ENCODE results near the gene PLVAP. TPM values are rescaled to one million over a fixed set of nuclear protein-coding genes. Genes with fewer than 3 reads are reported as not detected.
A peak's percentile ranks its signal among the peaks of the same experiment; 100 is the strongest.

PLVAP gene
- total and polyA plus RNA-seq, 8 donors, result 14.0 to 59.5 (median 20.3) TPM

DNA sequence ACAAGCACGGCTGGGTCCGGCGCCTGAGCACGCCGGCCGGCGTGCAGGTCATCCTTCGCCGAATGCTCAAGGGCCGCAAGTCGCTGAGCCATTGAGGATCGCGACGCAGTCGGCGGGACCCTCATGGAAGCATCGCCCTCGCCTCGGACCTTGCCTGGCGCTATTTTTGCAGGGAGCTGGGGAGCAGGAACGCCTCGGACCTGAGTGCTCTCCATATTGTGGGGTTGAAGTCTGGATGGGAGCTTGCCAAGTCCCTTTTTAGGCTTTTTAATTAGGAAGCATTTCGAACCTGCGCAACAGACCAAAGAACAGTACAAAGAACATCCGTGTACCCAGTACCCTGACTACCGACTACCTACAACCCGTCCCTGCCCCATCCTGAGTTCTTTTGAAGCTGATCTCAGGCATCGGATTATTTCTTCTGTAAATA is 70.8 kb downstream of the PLVAP start:
- Histone ChIP-seq H3K27ac (peak overlapping the region; percentile 91 to 92), H3K9me3 (no peaks in the 10 kb centered on the region), H3K4me1 (peaks cover 28 to 77% of the 10 kb centered on the region in 2 donors), H3K36me3 (no peaks in the 10 kb centered on the region), H3K27me3 (no peaks in the 10 kb centered on the region), H3K4me3 (peak overlapping the region; percentile 54 to 68)
- intact Hi-C loops (cut with DNase I), result no loop called here
- DNase-seq, result no peak
- TF ChIP-seq, protein P1, sequence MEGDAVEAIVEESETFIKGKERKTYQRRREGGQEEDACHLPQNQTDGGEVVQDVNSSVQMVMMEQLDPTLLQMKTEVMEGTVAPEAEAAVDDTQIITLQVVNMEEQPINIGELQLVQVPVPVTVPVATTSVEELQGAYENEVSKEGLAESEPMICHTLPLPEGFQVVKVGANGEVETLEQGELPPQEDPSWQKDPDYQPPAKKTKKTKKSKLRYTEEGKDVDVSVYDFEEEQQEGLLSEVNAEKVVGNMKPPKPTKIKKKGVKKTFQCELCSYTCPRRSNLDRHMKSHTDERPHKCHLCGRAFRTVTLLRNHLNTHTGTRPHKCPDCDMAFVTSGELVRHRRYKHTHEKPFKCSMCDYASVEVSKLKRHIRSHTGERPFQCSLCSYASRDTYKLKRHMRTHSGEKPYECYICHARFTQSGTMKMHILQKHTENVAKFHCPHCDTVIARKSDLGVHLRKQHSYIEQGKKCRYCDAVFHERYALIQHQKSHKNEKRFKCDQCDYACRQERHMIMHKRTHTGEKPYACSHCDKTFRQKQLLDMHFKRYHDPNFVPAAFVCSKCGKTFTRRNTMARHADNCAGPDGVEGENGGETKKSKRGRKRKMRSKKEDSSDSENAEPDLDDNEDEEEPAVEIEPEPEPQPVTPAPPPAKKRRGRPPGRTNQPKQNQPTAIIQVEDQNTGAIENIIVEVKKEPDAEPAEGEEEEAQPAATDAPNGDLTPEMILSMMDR (IDR thresholded peaks at IDR 0.05), result no peak
- ATAC-seq, result no peak

DNA sequence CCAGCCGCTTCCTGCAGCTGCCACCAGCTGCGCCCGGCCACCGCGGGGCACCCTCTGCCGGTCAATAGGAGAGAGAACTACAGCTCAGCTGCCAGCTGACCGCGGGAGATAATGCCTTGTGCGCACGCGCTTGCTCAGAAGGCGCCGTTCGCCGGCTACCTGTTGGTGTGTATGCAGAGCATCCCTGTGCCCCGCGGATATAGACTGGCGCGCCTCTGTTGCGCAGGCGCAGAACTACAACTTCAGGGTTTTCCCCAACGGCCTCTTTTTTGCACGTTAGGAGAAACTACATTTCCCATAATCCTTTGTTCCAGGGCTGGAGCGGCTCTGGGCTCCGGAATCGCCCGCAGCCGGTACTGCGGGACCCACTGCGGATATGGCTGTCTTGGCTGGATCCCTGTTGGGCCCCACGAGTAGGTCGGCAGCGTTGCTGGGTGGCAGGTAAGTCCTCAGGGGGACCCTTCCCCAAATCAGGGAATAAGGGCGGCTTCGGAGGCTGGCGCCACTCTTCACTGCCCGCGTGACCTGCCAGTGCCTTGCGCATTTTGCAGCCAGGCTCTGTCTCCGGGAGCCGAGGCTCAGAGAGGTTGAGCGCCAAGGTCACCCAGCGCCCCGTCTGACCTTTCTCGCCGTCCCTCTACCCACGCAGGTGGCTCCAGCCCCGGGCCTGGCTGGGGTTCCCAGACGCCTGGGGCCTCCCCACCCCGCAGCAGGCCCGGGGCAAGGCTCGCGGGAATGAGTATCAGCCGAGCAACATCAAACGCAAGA is 71.4 kb downstream of the PLVAP start, which contains the start of gene MRPL34:
MRPL34 (plus strand) TSS at position 356 of the 768 bp plus-strand sequence; CDS start at position 377, 21 bp downstream.
- no peaks in the 10 kb centered on the region for H3K9me3 ChIP-seq
- H3K27ac ChIP-seq, result peak within 1 kb of the TSS; percentile 91 to 92
- H3K27me3 ChIP-seq, result no peaks in the 10 kb centered on the region
- peak within 1 kb of the TSS; percentile 54 to 68 for H3K4me3 ChIP-seq
- peak; percentile 70 for ATAC-seq
- H3K4me1 ChIP-seq, result peaks cover 26 to 72% of the 10 kb centered on the region in 2 donors
- TF ChIP-seq, protein P1 (IDR thresholded peaks at IDR 0.05), result peak; percentile 60 to 87
- intact Hi-C loops (cut with DNase I), result no loop called here
- DNase-seq, result peak; percentile 94 to 98 (median 98)
- peaks cover 0 to 5% of the 10 kb centered on the region in 2 donors for H3K36me3 ChIP-seq

DNA sequence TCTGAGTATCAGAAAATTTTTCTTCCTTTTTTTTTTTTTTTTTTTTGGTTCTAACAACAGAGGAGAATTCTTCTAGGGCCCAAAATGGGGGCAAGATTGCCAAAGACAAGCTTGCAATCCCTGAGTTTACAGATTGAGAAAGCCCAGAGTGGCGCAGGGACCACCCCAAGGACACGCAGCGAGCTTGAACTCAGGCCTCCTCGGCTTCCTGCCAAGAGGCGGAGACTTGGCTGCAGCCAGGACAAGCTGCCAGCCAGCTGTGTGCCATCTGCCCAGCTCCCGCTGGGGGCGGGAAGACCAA is 72.0 kb downstream of the PLVAP start:
- DNase-seq (no peak), ATAC-seq (no peak)
- H3K36me3 ChIP-seq, result peaks cover 0 to 9% of the 10 kb centered on the region in 2 donors
- peak overlapping the region; percentile 91 to 92 for H3K27ac ChIP-seq
- TF ChIP-seq, protein P1 (IDR thresholded peaks at IDR 0.05), result no peak
- intact Hi-C loops (cut with DNase I), result no loop called here
- no peaks in the 10 kb centered on the region for H3K9me3 ChIP-seq
- peaks cover 21 to 70% of the 10 kb centered on the region in 2 donors for H3K4me1 ChIP-seq
- H3K4me3 ChIP-seq, result peak overlapping the region; percentile 54 to 68
- H3K27me3 ChIP-seq, result no peaks in the 10 kb centered on the region

DNA sequence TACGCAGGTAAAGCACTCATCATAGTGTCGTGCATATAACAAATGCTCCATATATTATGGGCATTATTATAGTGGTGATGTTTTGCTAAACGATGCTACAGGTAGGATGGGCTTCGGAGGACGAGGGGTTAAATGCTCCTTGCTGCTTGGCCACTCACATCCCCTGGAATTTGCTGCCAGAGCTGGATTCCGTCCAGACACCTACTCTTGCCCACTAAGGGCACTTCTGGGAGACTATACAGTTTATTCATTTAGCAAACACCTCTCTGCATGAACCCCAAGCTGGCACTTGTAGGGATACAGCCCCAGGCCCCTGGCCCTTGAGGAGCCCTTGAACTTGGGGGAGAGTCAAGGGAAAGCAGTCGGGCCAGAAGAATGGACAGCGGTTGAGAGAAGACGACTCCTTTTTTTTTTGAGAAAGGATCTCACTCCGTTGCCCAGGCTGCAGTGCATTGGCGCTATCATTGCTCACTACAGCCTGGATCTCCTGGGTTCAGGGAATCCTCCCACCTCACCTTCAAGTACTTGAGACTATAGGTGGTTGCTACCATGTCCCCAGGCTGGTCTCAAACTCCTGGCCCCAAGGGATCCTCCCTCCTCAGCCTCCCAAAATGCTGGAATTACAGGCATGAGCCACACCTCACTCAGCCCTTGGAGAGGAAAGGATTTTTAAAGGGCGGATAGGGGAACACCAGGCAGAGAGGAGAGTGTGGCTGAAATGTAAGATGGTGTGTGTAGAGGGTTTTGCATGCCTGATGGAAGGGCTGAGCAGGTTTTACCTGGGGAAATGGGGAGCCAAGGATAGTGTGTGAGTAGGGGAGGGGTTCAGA is 72.5 kb downstream of the PLVAP start:
- Histone ChIP-seq H3K27me3 (no peaks in the 10 kb centered on the region), H3K27ac (peak overlapping the region; percentile 91 to 92), H3K9me3 (no peaks in the 10 kb centered on the region), H3K4me1 (peaks cover 18 to 65% of the 10 kb centered on the region in 2 donors), H3K4me3 (peak overlapping the region in 1 of 2 donors; percentile 68), H3K36me3 (peaks cover 0 to 9% of the 10 kb centered on the region in 2 donors)
- intact Hi-C loops (cut with DNase I), result no loop called here
- DNase-seq, result peak in 2 of 4 donors; percentile 65 to 79
- TF ChIP-seq, protein P1 (IDR thresholded peaks at IDR 0.05), result no peak
- ATAC-seq, result peak; percentile 6

DNA sequence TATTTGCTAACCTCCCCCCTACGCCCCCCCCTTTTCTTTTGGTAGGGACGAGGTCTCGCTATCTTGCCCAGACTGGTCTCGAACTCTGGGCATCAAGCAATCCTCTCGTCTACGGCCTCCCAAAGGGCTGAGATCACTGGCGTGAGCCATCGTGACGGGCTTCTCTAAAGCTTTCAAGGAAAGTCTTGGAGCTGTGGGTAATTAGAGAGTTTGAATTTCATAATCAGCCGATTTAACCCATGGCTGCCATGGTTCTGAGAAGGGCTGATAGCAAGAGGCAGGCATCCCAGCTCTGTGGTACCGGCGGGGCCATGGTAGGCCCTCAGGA is 73.2 kb downstream of the PLVAP start:
- ATAC-seq, result peak; percentile 4

More for the DNA sequence above, 73.2 kb downstream of the PLVAP start:
- TF ChIP-seq, protein P1 (IDR thresholded peaks at IDR 0.05), result no peak
- intact Hi-C loops (cut with DNase I), result no loop called here
- H3K27me3 ChIP-seq, result no peaks in the 10 kb centered on the region
- peak overlapping the region; percentile 91 to 92 for H3K27ac ChIP-seq
- H3K36me3 ChIP-seq, result peaks cover 0 to 9% of the 10 kb centered on the region in 2 donors
- no peak for DNase-seq
- H3K4me3 ChIP-seq, result peak overlapping the region in 1 of 2 donors; percentile 94
- no peaks in the 10 kb centered on the region for H3K9me3 ChIP-seq
- peaks cover 18 to 63% of the 10 kb centered on the region in 2 donors for H3K4me1 ChIP-seq
